GM12875 (cell line): ENCODE measurements around the gene S100A12.

Experiments
- H3K4me3 ChIP-seq: one replicate; pipeline ENCODE4 v1.5.1; 2011; ENCODE audit warnings: low read depth, low read length, control low read depth
- CTCF ChIP-seq: IDR thresholded peaks from 2 replicates; pipeline ENCODE4 v1.5.1; 2011; ENCODE audit warnings: low read depth, mild to moderate bottlenecking, control low read depth, inconsistent platforms, low read length, moderate library complexity, borderline replicate concordance; ENCODE audit not compliant: insufficient read depth

S100A12 gene

DNA sequence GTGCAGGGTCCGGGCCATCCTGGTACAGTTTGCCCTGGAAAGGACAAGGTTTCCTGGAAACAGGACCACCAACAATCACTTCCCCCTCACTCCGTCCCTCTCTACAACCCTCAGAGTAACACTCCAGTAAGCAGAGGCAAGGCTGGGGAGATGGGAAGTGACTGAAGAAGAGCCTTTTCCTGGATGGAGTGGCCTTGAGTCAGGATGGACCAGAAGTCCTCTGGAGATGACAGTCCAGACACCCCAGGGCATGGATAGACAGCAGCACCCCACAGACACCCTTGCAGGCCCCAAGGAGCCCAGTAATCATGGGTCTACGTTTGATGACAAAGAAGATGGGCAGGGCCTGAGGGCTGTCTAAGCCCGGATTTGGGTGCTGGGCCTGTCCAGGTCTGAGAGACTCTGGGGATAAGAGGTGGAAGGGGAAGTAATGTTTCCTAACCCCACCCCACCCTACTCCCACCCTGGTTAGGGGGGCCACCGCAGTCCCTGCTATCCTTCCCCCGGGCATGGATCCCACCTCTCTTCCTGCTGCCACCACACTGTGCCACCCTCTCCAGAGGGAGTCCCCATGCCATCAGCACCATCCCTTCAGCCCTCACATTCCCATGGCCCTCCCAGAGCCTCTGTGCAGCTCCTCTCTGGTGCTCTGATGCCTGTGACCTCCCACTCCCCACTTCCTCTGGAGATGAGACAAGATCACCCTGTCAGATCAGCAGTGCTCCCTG lies 22.7 kb upstream of the S100A12 start:
- no peak for TF ChIP-seq CTCF
- no peak overlapping the region for H3K4me3 ChIP-seq

- TF ChIP-seq CTCF, result no peak
- H3K4me3 ChIP-seq, result no peak overlapping the region
Observed at GRCh38 chr1:153397051-153397923, 21.9 kb upstream of the S100A12 start.

- TF ChIP-seq CTCF, result no peak
- H3K4me3 ChIP-seq, result no peak overlapping the region
Observed at GRCh38 chr1:153396461-153396860, 21.0 kb upstream of the S100A12 start.

DNA sequence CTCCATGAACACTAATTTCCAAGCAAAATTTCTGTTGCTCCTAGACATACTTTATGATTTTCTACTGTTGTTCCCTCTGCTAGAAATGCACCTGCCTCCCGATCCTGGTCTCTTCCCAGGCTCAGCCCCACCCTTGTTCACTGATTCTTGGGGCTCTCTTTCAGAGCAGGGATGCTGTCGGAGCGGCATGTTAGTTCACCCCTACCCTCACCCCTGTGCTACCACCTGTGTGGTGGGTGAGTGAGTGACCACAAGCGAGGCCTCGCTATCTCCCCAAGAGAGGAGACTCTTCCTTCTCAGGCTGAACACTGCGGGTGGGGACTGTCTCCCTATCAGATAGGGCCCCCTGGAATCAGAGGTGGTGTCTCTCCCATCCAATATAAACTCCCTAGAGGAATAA lies 20.4 kb upstream of the S100A12 start:
- H3K4me3 ChIP-seq, result no peak overlapping the region
- no peak for TF ChIP-seq CTCF

GRCh38 chr1:153395136-153395685 lies 19.8 kb upstream of the S100A12 start:
- H3K4me3 ChIP-seq, result no peak overlapping the region
- TF ChIP-seq CTCF, result no peak

DNA sequence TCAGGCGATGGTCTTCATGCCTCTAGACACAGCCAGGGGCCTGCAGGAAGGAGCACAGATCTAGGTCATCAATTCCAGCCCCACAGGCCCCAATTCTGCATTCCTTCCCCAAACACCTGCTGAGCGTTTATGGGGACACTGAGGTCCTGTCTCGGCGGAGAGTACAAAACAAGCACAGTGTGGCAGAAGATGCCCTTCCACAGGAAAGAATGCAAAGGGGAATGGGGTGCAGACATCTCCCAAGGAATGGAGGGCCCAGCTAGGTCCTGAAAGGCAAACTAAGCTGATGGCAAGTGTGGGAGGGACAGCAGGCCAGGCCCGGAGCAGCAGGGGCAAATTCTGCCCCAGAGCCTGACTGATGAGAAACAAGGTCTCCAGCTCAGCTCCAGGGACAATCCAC lies 19.0 kb upstream of the S100A12 start:
- H3K4me3 ChIP-seq, result no peak overlapping the region
- TF ChIP-seq CTCF, result no peak

DNA sequence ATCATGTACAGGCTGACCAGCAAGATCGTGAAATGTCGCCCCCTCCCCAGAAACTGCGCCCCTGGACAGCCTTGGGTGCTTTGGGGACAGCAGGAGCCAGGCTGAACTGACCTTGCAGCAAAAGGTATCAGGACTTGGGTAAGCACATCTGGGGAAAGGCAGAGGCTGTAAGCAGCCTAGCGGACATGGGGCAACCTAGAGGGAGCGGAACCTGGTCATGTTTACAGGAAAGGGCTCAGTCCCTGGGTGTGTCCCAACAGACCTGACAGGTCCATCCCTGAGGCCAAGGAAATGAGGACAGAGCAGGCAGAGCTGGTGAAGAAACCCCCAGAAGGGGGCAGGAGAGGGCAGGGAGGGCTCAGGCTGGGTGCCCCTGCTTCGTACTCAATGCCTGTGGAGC lies 18.5 kb upstream of the S100A12 start:
- H3K4me3 ChIP-seq, result no peak overlapping the region
- TF ChIP-seq CTCF, result no peak
